Dendritic cell treated with granulocyte-macrophage colony-stimulating factor and Interleukin-4, amounts not matched to agents 40 ng/mL and 50 ng/mL, for 4 days (primary cell): ENCODE results near the gene DICER1.

Source experiments
- H3K27ac Mint-ChIP-seq: one replicate; pipeline ENCODE4 v1.8.0; 2022; ENCODE audit warnings: mild to moderate bottlenecking, mixed read lengths
- H3K27me3 Mint-ChIP-seq: one replicate; pipeline ENCODE4 v1.8.0; 2022; ENCODE audit warnings: mild to moderate bottlenecking, mixed read lengths
- H3K36me3 Mint-ChIP-seq: one replicate; pipeline ENCODE4 v1.8.0; 2022; ENCODE audit warnings: low read depth, mixed read lengths
- H3K4me1 Mint-ChIP-seq: one replicate; pipeline ENCODE4 v1.8.0; 2022; ENCODE audit warnings: low read depth, mixed read lengths
- H3K4me3 Mint-ChIP-seq: one replicate; pipeline ENCODE4 v1.8.0; 2022; ENCODE audit warnings: mild to moderate bottlenecking, moderate library complexity, mixed read lengths
- H3K9me3 Mint-ChIP-seq: one replicate; pipeline ENCODE4 v1.8.0; 2022; ENCODE audit warnings: mixed read lengths
- intact Hi-C: fragments of 100-400 bp; cut with micrococcal nuclease; formaldehyde crosslinking; loops from one replicate; pipeline ENCODE4 v1.15.0; 2022

The DICER1 gene

GRCh38 chr14:95043314-95043713, 114.0 kb downstream of the DICER1 start:
- Mint-ChIP-seq H3K27ac (no peak overlapping the region), H3K27me3 (peaks cover 11% of the 10 kb centered on the region), H3K4me1 (no peaks in the 10 kb centered on the region), H3K36me3 (no peaks in the 10 kb centered on the region), H3K4me3 (no peak overlapping the region), H3K9me3 (no peaks in the 10 kb centered on the region)
- intact Hi-C loops: no loop called here

GRCh38 chr14:95041477-95042020, 115.8 kb downstream of the DICER1 start:
- no peaks in the 10 kb centered on the region for H3K4me1 Mint-ChIP-seq
- H3K4me3 Mint-ChIP-seq: no peak overlapping the region
- no peaks in the 10 kb centered on the region for H3K36me3 Mint-ChIP-seq
- no peak overlapping the region for H3K27ac Mint-ChIP-seq
- H3K9me3 Mint-ChIP-seq: no peaks in the 10 kb centered on the region
- H3K27me3 Mint-ChIP-seq: peaks cover 11% of the 10 kb centered on the region
- intact Hi-C loops: no loop called here

GRCh38 chr14:95040708-95041476, 116.4 kb downstream of the DICER1 start:
- Mint-ChIP-seq H3K4me3 (no peak overlapping the region), H3K27me3 (peaks cover 11% of the 10 kb centered on the region), H3K27ac (no peak overlapping the region), H3K4me1 (no peaks in the 10 kb centered on the region), H3K9me3 (no peaks in the 10 kb centered on the region), H3K36me3 (no peaks in the 10 kb centered on the region)
- intact Hi-C loops: no loop called here

GRCh38 chr14:95039993-95040348, 117.4 kb downstream of the DICER1 start:
- H3K27me3 Mint-ChIP-seq: peaks cover 10% of the 10 kb centered on the region
- no peaks in the 10 kb centered on the region for H3K9me3 Mint-ChIP-seq
- H3K27ac Mint-ChIP-seq: no peak overlapping the region
- H3K36me3 Mint-ChIP-seq: no peaks in the 10 kb centered on the region
- intact Hi-C loops: no loop called here
- H3K4me1 Mint-ChIP-seq: no peaks in the 10 kb centered on the region
- no peak overlapping the region for H3K4me3 Mint-ChIP-seq

GRCh38 chr14:95039259-95039992, 117.9 kb downstream of the DICER1 start:
- H3K4me3 Mint-ChIP-seq: no peak overlapping the region
- H3K27me3 Mint-ChIP-seq: peaks cover 14% of the 10 kb centered on the region
- H3K27ac Mint-ChIP-seq: no peak overlapping the region
- no peaks in the 10 kb centered on the region for H3K9me3 Mint-ChIP-seq
- intact Hi-C loops: no loop called here
- H3K36me3 Mint-ChIP-seq: no peaks in the 10 kb centered on the region
- no peaks in the 10 kb centered on the region for H3K4me1 Mint-ChIP-seq

- no peaks in the 10 kb centered on the region for H3K9me3 Mint-ChIP-seq
Observed at GRCh38 chr14:95038521-95039250, 118.6 kb downstream of the DICER1 start.

GRCh38 chr14:95037273-95037672, 120.1 kb downstream of the DICER1 start:
- intact Hi-C loops: no loop called here
- H3K27me3 Mint-ChIP-seq: peaks cover 13% of the 10 kb centered on the region

More at GRCh38 chr14:95038521-95039250, 118.6 kb downstream of the DICER1 start:
- no peak overlapping the region for H3K4me3 Mint-ChIP-seq
- intact Hi-C loops: no loop called here
- H3K27me3 Mint-ChIP-seq: peaks cover 15% of the 10 kb centered on the region
- no peak overlapping the region for H3K27ac Mint-ChIP-seq
- no peaks in the 10 kb centered on the region for H3K4me1 Mint-ChIP-seq
- H3K36me3 Mint-ChIP-seq: no peaks in the 10 kb centered on the region

More at GRCh38 chr14:95037273-95037672, 120.1 kb downstream of the DICER1 start:
- H3K4me3 Mint-ChIP-seq: no peak overlapping the region
- no peak overlapping the region for H3K27ac Mint-ChIP-seq
- no peaks in the 10 kb centered on the region for H3K4me1 Mint-ChIP-seq
- no peaks in the 10 kb centered on the region for H3K9me3 Mint-ChIP-seq
- H3K36me3 Mint-ChIP-seq: no peaks in the 10 kb centered on the region
